PFSK-1 (cell line): ENCODE results near the gene FBXO45.

ENCODE experiments used
- FOXP2 ChIP-seq: optimal IDR thresholded peaks from 2 replicates; pipeline ENCODE3; 2011; ENCODE audit warnings: borderline replicate concordance, control low read depth, inconsistent platforms; ENCODE audit not compliant: insufficient read depth; ENCODE audit errors: extremely low read length, extremely low read depth
- POLR2AphosphoS5 ChIP-seq: IDR thresholded peaks from 2 replicates; pipeline ENCODE4 v1.6.1; 2012; ENCODE audit warnings: low read depth, mild to moderate bottlenecking, control low read depth, low read length, moderate library complexity
- SIN3A ChIP-seq: IDR thresholded peaks from 2 replicates; pipeline ENCODE4 v1.6.1; 2012; ENCODE audit warnings: mild to moderate bottlenecking, low read length, moderate library complexity, borderline replicate concordance; ENCODE audit not compliant: insufficient read depth
- TAF1 ChIP-seq: IDR thresholded peaks from 2 replicates; pipeline ENCODE4 v1.6.1; 2012; ENCODE audit warnings: low read length, control low read depth, borderline replicate concordance; ENCODE audit not compliant: insufficient read depth
- TF ChIP-seq, protein P1 (sequence below), 2 experiments: IDR thresholded peaks; 2 replicates each; pipeline versions ENCODE4 v1.6.1 to v1.8.0; 2011 to 2012; ENCODE audit warnings: low read depth in 2 of 2, low read length in 2 of 2, control low read depth in 1 of 2, inconsistent platforms in 1 of 2, mild to moderate bottlenecking in 1 of 2, moderate library complexity in 1 of 2; ENCODE audit not compliant: insufficient read depth in 1 of 2

DNA sequence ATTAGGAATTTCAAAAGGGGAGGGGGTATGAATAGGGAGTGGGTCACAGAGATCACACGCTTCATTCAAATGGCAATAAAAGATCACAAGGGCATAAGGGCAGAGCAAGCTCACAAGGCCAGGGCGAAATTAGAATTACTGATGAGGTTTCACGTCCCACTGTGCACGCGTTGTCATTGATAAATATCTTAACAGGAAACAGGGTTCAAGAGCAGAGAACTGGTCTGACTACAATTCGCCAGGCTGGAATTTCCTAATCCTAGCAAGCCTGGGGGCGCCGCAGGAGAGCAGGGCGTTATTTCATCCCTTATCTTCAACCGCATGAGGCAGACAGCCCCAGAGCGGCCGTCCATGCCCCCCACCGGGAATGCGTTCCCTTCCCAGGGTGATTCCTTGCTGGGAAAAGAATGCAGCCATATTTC lies 35.2 kb upstream of the FBXO45 start:
- TF ChIP-seq POLR2AphosphoS5 (no peak), SIN3A (no peak), TAF1 (no peak), FOXP2 (no peak)
- TF ChIP-seq, protein P1, sequence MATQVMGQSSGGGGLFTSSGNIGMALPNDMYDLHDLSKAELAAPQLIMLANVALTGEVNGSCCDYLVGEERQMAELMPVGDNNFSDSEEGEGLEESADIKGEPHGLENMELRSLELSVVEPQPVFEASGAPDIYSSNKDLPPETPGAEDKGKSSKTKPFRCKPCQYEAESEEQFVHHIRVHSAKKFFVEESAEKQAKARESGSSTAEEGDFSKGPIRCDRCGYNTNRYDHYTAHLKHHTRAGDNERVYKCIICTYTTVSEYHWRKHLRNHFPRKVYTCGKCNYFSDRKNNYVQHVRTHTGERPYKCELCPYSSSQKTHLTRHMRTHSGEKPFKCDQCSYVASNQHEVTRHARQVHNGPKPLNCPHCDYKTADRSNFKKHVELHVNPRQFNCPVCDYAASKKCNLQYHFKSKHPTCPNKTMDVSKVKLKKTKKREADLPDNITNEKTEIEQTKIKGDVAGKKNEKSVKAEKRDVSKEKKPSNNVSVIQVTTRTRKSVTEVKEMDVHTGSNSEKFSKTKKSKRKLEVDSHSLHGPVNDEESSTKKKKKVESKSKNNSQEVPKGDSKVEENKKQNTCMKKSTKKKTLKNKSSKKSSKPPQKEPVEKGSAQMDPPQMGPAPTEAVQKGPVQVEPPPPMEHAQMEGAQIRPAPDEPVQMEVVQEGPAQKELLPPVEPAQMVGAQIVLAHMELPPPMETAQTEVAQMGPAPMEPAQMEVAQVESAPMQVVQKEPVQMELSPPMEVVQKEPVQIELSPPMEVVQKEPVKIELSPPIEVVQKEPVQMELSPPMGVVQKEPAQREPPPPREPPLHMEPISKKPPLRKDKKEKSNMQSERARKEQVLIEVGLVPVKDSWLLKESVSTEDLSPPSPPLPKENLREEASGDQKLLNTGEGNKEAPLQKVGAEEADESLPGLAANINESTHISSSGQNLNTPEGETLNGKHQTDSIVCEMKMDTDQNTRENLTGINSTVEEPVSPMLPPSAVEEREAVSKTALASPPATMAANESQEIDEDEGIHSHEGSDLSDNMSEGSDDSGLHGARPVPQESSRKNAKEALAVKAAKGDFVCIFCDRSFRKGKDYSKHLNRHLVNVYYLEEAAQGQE (IDR thresholded peaks at IDR 0.05; ENCODE audit: insufficient read depth in 1 of 2, low read depth in 2 of 2, low read length in 2 of 2): no peak
